Astrocyte (in vitro differentiated cells and primary cell): Measurements from ENCODE around the gene SLC8A3.

Source experiments
- CTCF ChIP-seq: IDR thresholded peaks from 2 replicates; pipeline ENCODE4 v1.5.1; 2011; ENCODE audit warnings: low read depth, mild to moderate bottlenecking, inconsistent platforms, low read length, moderate library complexity; ENCODE audit not compliant: insufficient read depth
- EZH2 ChIP-seq: IDR thresholded peaks from 2 replicates; pipeline ENCODE4 v1.6.1; 2012; ENCODE audit warnings: mild to moderate bottlenecking, low read length, inconsistent platforms; ENCODE audit not compliant: insufficient read depth

DNA sequence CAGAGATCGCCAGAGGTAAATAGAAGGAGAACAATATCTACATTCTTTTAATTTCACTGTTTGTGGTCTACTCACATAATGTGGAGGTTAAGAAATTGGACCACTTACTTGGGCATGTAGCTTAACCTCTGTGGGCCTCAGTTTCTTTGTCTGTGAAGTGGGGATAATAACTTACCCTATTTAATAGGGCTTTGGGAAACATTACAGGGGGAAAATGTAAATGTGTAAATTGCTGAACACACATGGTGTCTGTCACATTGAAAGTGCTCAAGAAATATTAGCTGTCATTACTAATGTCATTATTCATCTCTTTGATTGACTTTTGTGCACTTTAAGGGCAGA is 140.5 kb downstream of the SLC8A3 start:
- no peak for TF ChIP-seq CTCF
- TF ChIP-seq EZH2, result no peak
